ENCODE results near the gene CFAP99.

The CFAP99 gene

GRCh38 chr4:2411786-2412510, 6.8 kb upstream of the CFAP99 start:
- DNase-seq, result no peak

- no peak for DNase-seq
Observed at GRCh38 chr4:2412534-2412884, 6.2 kb upstream of the CFAP99 start.

- DNase-seq, result peak in 48 of 56 donors; percentile 21 to 85 (median 60)
Observed at GRCh38 chr4:2412885-2413716, 5.7 kb upstream of the CFAP99 start.

GRCh38 chr4:2413821-2414610, 4.7 kb upstream of the CFAP99 start:
- DNase-seq, result no peak

- DNase-seq, result no peak
Observed at GRCh38 chr4:2415213-2415612, 3.5 kb upstream of the CFAP99 start.

- DNase-seq, result no peak
Observed at GRCh38 chr4:2415881-2416563, 2.7 kb upstream of the CFAP99 start.

GRCh38 chr4:2416564-2417225, 2.1 kb upstream of the CFAP99 start:
- DNase-seq, result peak in 1 of 56 donors; percentile 28

- DNase-seq, result no peak
Observed at GRCh38 chr4:2417226-2417764, 1.5 kb upstream of the CFAP99 start.

- DNase-seq, result peak in 1 of 56 donors; percentile 30
Observed at GRCh38 chr4:2417765-2418649, 748 bp upstream of the CFAP99 start, which contains the start of gene ZFYVE28. TSS of gene ZFYVE28 (minus strand) at chr4:2418645. CDS start at chr4:2418323, 322 bp downstream.

GRCh38 chr4:2419814-2420213, 1.1 kb downstream of the CFAP99 start:
- DNase-seq, result no peak

- no peak for DNase-seq
Observed at GRCh38 chr4:2421928-2422327, 3.2 kb downstream of the CFAP99 start.

GRCh38 chr4:2423066-2423465, 4.3 kb downstream of the CFAP99 start:
- DNase-seq, result no peak

- no peak for DNase-seq
Observed at GRCh38 chr4:2423695-2424094, 4.9 kb downstream of the CFAP99 start.

- no peak for DNase-seq
Observed at GRCh38 chr4:2424581-2424980, 5.8 kb downstream of the CFAP99 start.

- no peak for DNase-seq
Observed at GRCh38 chr4:2425386-2426068, 6.8 kb downstream of the CFAP99 start.

- no peak for DNase-seq
Observed at GRCh38 chr4:2426069-2426397, 7.3 kb downstream of the CFAP99 start.

GRCh38 chr4:2426711-2427275, 8.0 kb downstream of the CFAP99 start:
- DNase-seq, result no peak
